ENCODE measurements around the gene CD247.
A peak's percentile ranks its signal among the peaks of the same experiment; 100 is the strongest.

The CD247 gene

GRCh38 chr1:167511374-167511986 lies 6.8 kb downstream of the CD247 start:
- DNase-seq: no peak

GRCh38 chr1:167510881-167511280 lies 7.4 kb downstream of the CD247 start:
- no peak for DNase-seq

DNA sequence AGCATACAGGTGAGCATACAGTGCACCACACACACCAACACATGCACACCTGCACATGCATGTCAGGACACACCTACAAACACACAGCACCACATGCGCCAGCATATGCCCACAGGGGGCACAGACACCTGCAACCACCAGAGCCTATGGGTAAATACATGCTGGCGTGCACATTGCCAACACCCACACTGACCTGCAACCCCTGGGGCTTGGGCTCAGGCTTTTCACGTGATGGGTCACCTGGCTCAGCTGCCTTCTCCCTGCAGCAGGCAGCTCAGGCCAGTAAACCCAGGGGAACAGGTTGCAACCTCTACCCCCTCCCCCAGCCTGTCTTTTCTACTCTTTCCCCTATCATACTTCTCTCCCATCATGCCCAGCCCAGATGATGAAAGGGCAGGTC lies 8.1 kb downstream of the CD247 start:
- DNase-seq: no peak

DNA sequence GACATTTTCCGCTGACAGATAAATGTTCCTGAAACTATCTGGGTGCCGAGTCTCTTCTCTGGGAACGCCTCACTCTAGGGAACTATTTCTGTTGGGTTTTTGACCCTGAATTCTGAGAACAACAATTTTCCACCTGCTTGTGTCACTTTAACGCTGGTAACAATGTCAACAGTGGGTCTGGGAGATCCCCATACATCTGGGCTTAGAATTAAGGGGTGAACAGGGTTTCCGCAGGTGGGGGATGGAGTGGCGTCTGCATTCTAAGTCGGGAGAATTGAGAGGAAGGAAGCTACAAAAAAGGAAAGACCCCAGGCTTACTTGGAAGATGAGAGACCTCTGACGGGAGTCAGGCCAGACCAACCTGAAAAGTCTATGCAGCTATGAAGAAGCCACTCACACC lies 8.7 kb downstream of the CD247 start:
- no peak for DNase-seq

- no peak for DNase-seq
These were observed 10.6 kb downstream of the CD247 start for GRCh38 chr1:167507719-167508118.

GRCh38 chr1:167504467-167504827 lies 13.9 kb downstream of the CD247 start:
- DNase-seq: peak; percentile 40

DNA sequence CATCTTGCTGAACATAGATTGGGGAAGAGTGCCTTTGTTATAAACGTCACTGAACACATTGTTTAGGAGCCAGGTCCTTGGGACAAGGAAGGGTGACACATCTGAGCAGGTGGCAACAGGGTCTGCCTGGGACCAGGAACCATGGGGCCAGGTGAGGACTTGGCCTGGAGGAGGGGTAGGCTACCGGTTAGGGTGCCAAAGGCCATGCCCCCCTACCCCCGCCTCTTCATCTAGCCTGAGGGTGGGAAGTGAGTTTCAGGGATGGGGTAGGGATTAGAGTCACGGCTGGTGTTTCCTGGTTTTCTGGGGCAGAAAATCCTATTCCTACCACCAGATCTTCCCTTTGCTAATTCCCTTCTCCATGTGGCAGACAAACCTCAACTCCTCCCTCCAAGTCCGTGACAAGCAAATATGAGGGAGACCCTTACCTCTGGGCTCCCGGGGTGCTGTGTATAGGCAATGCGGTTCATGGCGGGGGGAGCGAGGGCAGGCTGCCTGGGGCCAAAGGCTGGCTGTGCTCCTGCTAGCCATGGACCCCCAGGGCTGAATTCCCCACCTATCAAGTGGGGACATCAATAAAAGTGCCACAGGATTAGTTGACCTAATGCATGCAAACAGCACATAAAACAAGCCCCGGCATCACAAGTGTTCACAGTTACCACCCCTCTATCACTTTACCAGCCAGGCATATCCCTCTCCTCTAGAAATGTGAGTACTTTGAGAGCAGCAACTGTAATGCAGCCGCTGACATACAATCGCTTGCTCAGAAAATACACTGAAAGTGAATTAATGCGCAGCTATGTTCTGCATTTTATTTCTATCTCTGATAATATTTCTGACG lies 14.5 kb downstream of the CD247 start:
- peak; percentile 44 for DNase-seq

DNA sequence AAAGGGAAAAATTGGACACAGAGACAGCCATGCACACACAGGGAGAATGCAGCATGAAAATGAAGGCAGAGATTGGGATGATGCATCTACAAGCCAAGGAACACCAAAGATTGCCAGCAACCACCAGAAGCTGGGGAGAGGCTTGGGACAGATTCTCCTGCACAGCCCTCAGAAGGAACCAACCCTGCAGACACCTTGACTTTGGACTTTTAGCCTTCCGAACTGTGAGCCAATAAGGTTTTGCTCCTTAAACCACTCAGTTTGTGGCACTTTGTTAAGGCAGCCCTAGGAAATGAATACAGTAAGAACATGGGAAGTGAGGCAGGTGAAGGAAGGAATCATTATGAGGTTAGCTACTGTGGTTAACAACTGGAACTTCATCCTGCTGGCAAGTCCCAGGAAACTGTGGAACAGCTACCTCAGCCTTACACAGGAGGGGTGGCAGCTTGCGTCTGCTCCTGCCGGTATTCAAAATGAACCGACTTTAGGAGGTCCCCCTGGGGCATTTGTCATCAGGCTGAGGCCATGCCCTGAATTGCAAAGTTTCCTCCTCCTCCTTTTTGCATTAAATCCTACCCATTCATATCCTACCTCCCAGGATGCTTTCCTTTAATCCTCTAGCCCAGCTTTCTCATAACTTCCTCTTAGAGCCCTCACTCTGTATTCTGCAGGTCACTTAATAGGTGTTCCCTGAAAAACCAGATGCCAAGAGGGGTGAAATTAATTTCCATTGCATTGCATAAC lies 15.4 kb downstream of the CD247 start:
- peak; percentile 45 for DNase-seq

- DNase-seq: no peak
These were observed 16.2 kb downstream of the CD247 start for GRCh38 chr1:167502192-167502551.

GRCh38 chr1:167501515-167502191 lies 16.7 kb downstream of the CD247 start:
- peak; percentile 67 for DNase-seq

DNA sequence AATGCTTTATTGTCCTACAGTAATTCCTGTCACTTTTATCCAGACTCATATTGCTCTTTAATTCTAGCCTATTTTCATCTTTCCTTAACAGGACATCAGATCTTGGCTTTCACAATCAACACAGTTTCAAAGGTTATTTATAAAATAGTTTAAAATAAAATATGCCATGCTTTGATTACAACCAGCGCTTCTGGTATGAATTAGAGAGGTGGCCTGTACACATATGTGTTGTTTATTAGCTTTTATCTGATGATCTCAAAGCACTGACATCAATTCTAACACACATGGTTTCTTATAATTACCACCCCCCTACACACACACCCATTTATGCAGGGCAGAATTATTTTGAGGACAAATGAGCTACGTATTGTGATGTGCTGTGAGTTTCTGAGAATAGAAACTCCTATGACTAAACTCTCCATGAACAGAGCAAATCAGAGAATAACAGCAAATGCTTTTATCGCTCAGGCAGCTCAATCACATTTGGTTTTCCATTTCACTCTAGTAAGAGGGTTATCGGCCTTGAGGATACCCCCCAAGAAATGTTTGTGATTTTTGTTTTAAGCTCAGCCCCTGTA lies 18.0 kb downstream of the CD247 start:
- no peak for DNase-seq

- DNase-seq: no peak
These were observed 18.6 kb downstream of the CD247 start for GRCh38 chr1:167499664-167500101.

DNA sequence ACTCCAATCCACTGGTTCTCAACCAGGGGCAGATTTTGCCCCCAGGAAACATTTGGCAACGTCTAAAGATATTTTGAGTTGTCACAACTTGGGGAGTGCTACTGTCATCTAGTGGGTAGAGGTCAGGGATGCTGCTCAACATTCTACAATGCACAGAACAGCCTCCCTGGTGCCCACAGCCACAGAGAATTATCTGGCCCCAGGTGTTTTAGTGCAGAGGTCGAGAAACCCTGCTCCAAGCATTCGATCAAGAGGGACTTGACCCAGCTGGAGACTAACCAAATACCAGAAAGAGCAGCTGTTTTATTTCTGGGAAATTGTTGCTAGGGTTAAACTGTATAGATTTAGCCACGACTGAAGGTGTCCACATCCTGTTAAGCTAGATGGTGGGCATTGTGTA lies 19.2 kb downstream of the CD247 start:
- no peak for DNase-seq

DNA sequence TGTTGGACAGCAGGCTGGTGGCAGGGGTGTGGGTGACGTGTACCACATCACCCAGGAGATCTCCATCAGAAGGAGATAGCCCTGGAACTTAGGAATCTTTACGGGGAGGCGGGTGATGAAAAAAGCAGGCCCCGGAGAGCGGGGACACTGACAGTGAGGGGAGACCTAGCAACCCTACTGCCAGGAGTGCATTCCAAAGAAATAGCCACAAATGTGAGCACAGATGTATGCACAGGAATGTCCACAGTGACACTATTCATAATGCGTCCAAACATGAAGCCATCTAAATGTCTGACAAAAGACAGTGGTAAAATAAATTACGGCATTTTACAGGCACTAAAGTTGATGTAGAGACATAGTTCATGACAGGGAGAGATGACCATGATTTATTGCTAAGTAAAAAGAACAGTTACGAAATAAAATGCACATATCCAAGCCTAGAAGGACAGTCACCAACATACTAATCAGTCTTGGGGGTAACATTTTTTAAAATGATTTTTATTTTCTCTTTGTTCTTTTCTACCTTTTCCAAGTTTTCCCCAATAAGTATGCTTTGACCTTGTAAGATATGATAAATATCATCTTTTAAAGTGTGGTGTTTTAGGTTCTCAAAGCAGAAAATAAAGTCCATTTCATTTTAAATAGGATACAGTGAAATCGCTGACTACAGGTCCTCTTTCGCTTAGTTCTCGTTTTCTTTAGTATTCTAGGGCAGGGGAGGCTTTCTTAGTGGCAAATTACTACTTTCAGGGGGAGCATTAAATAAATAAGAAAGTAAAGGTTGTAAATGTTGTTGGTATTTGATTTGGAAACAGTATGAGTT lies 21.3 kb downstream of the CD247 start:
- DNase-seq: no peak

- no peak for DNase-seq
These were observed 25.0 kb downstream of the CD247 start for GRCh38 chr1:167493372-167493771.

DNA sequence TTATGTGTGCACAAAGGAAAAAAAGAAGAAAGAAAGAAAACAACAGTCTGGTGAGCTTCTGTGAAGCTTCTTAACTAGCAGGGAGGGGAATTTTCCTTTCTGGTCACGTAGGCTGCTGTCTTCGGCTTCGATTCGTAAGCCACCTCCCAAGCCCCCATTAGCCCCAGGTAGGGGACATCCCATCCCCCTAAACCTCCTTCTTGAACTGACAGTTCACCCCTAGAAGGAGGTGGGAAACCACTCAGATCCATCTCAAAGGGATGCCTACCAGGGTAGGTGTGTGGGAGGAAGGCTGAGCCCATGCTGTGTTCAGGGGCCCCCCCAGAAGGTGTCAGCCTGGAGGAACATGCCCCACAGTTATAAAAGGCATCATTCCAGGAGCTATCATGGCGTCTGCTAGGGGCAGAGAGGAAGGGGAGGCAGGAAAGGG lies 25.8 kb downstream of the CD247 start:
- peak; percentile 72 for DNase-seq

DNA sequence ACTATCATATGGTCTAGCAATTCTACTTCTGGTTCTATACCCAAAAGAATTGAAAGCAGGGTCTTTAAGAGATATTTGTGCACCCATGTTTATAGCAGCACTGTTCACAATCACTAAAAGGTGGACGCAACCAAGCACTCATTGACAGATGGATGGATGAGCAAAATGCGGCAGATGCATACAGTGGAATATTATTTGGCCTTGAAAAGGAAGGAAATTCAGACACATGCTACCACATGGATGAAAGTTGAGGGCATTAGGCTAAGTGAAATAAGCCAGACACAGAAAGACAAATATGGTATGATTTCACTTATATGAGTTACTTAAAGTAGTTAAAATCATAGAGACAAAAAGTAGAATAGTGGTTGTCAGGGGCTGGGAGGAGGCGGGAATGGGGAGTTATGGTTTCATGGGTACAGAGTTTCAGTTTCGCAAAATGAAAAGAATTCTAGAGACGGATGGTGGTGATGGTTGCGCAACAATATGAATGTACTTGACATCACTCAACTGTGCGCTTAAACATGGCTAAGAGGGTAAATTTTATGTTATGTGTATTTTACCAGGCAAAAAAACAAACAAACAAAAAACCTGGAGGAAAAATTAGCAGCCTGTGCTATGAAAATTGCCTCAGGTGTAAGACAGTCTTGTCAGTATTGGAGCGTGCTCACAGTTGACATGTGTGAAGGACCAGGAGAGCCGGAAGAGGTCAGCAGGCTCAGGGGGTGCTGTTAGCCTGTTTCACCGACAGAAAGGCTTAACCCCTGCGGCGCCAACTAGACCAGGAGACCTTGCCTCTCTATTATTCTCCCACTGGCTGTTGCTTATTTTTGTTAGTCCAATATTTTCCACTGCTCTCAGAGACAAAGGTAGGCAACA lies 26.5 kb downstream of the CD247 start:
- no peak for DNase-seq

DNA sequence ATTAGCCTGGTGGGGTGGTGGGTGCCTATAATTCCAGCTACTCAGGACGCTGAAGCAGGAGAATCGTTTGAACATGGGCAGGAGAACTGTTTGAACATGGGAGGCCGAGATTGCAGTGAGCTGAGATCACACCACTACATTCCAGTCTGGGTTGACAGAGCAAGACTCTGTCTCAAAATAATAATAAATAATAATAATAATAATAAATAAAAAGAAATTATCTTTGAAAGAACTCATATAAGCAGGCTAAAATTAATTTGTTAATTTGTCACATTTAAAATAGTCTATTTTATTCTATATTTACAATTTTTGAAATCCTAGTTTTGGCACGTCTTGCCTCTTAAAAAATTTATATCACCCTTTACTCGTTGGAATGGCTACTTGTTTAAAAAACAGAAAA lies 27.6 kb downstream of the CD247 start:
- DNase-seq: no peak

DNA sequence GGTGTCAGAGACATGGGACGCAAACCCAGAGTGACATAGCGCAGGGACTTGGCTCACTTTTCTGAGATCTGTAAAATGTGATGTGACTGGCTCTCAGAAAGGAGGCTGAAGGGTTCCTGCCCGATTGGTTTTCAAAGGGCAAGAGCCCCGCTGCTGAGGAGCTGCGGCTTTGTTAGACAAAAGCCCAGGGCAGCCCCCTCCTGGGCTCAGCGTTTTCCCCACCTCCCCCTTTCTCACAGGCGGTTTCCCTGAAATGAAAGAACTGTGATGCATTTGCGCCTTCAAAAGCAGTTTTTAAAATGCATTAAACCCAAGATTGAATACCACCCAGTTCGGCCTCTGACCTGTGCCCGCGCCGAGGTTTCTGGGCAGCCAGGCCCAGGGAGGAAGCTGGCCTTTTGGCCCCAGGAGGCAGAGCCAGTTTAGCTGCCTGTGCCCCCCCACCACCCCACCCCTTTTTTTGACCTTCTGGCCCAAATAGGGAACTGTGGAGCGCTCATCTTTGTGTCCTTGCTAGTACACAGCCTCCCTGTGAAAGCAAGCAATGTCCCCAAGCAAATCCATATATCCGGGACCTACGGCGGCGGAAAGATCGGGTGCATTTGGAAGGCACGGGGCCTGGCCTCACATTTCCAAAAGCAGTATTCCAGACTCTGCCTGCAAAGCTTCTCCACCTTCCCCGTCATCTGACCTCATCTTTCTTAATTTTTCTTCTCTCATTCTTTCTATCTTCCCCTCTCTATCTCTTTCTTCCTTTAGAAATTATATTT lies 28.6 kb downstream of the CD247 start:
- DNase-seq: peak; percentile 45

- no peak for DNase-seq
These were observed 29.5 kb downstream of the CD247 start for GRCh38 chr1:167488786-167489185.

All from activated CD8-positive, alpha-beta memory T cell treated with anti-CD3 and anti-CD28 coated beads, Interleukin-2, amount 50 U/mL, for 48 hours (primary cell).